OCI-LY7 (cell line): ENCODE data around the gene NKG7.

Experiments used
- CTCF ChIP-seq: fragments of 200-600 bp; sonication (generic); conservative IDR thresholded peaks from 2 replicates; pipeline ENCODE4 v1.5.1; 2014; ENCODE audit warnings: mild to moderate bottlenecking, antibody characterized with exemption, low read length, moderate library complexity, mixed read lengths
- EZH2phosphoT487 ChIP-seq: fragments of 200-600 bp; sonication (generic); IDR thresholded peaks from 2 replicates; pipeline ENCODE4 v1.6.1; 2018; ENCODE audit warnings: low read depth, borderline replicate concordance, mild to moderate bottlenecking, mixed run types, antibody characterized with exemption, low read length, moderate library complexity, mixed read lengths

GRCh38 chr19:51392701-51393100, 20.2 kb upstream of the NKG7 start:
- TF ChIP-seq CTCF = no peak
- TF ChIP-seq EZH2phosphoT487 = no peak
